Measurements from ENCODE around the gene VSX1.

The VSX1 gene

DNA sequence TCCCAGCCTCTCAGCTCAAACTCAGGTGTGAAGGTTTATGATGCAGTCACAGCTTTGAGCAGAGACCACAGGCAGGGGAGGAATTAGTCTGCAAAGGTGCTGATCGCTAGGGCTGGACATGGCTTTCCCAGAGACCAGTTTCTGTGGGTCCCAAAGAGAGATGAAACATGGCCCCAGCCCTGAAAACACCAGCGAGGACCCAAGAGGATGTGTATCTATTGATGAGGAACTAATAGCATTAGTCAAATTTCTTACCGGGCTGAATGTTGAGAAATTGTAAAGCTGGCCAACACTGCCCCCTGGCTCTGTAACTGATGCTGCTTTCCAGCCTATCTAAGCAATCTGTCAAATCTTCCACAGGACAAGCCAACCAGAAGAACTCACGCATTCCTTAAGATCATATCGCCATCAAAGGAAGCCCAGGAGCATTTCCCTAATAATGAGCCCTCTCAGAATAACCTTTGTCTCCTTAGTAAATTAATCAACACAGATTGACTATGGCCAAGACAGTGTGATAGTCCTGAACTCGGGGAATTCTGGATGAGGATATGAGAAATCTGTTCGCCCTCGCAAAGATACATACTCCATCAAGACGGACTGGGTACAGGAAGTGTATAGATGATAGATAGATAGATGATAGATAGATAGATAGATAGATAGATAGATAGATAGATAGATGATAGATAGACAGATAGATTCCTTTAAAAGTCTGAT is 16.2 kb downstream of the VSX1 start:
- no peak for DNase-seq (ENCODE audit: low read depth)

DNA sequence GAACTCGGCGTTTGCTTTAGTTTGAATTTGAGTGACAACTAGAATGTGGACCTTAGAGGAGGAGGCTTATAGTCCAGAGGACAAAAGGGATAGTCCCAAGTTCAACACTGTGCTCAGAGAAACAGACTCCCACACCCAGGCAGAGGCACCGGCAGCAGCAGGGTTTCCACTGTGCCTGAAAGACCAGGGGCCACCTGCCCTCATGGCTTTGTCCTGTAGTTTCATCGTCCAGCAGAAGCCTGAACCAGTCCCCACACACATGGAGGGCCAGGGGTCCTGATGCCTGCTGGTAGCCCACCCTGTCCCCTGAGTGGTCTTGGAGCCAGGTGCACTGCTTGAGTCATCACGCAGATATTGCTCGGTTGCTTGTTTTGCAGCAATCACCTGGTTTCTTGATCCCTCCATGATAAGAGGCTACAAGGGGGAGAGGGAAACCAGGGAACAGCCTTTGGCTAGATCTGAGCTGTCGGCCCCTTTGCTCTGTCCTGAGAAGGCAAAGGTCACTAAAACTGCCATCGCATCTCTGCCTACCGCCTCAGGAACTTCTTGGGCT is 16.8 kb downstream of the VSX1 start:
- no peak for DNase-seq (ENCODE audit: low read depth)

DNA sequence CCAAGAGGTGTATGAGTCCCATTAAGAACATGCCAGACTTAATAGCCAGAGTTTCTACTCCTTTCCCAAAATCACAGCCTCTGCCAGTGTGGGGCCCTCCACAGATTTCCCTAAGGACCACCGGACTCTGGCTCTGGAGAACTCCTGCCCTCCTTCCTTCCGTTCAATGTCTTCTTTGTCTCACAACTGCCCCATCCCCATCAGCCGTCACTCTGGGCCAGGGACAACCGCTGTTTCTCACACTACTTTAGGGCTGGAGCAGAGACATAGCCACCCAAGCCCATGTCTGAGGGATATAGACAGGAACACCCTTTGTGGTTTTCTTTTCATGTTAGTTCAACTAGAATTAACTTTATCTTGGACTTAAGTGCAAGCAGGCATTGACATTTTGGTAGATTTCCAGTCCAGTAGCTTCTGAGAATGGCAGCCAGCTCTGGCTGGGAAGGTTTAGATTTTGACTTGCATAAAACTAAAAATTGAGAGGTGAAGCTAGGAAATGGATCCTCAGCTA is 17.3 kb downstream of the VSX1 start:
- DNase-seq (ENCODE audit: low read depth) = no peak

DNA sequence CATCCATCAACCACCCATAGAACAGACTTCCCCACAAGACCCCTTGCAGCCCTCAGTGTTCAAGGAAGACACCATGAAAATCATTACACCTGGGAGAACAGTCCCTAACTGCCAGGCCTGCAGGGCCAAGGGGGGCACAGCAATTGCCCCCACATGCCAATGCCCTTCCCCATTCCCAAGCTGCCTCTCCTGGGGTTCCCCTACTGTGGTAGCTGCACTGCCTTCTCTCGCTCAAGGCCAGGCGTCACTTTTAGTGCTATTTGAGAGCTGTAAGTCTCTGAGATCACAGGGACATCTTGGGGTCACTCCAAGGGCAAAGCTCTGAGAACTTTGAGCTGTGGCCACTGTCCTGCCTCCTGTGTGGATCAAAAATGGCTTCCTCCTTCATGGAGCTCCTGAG is 18.0 kb downstream of the VSX1 start:
- DNase-seq (ENCODE audit: low read depth) = no peak

DNA sequence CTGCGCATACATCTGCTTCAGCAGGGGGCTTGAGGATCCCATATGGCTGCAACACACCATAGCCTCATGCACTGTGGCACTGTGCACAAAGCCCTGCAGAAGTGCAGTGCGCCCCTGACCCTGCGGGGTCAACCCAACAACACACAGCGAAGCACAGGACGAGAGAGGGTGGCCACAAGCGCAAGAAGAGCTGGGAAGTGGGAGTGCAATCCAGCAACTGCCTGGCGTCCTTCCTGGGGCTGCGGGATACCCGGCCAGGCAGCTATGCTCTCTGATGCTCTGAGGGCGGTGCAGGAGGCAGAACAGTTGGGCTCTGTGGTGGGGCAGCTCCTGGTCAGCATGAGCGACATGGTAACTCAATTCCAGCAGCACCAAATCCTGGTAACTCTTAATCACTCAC is 18.4 kb downstream of the VSX1 start:
- DNase-seq (ENCODE audit: low read depth) = no peak

DNA sequence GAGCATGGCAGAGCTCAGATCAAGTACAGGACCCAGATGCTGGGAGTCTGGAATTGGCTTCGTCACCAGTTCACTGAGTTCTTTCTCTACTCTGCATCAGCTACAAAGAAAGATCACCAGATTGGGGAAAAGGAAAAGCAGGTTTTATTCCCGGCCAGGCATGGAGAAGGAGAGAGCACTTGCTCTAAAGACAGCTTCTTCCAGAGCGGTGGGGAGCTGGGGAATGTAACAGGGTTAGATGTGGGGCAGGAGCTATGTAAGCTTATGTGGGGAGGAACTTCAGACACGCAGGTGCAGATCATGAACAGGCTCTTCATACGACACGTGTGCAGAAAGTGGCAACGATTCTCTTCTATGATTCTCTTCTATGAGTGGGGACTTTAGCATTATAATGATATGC is 19.1 kb downstream of the VSX1 start:
- DNase-seq (ENCODE audit: low read depth) = no peak

DNA sequence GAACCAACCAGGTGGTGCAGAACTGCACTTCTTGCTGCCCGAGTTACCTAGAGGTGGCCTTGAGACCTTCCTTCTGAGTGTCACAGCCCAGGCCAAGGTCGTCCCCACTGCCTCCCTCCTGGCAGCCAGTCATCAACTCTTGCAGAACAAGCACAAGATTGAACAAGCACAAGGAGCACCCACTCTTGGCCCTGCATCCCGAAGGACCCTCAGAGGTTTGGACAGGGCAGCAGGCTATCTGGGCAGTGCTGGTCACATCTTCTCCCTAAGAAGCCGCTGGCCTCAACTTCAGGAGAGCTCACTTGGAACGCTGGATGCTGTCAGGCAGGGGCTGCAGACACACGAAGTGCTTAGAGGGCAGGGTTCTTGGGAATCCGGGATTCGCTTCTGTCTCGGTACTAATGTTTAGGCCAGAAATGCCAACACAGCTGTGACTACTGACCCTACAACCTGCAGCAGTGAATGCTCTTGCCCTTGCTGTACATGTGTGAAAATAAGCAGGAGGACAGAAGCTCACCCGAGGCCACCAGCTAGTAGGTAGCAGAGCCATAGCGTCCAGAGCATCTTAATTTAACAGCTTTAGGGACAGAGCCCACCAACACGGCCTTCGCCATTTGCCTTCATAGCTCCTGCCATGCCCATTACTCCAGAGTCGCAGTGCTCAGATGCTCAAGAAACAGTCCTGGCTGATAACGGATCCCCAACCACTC is 20.0 kb downstream of the VSX1 start:
- no peak for DNase-seq (ENCODE audit: low read depth)

DNA sequence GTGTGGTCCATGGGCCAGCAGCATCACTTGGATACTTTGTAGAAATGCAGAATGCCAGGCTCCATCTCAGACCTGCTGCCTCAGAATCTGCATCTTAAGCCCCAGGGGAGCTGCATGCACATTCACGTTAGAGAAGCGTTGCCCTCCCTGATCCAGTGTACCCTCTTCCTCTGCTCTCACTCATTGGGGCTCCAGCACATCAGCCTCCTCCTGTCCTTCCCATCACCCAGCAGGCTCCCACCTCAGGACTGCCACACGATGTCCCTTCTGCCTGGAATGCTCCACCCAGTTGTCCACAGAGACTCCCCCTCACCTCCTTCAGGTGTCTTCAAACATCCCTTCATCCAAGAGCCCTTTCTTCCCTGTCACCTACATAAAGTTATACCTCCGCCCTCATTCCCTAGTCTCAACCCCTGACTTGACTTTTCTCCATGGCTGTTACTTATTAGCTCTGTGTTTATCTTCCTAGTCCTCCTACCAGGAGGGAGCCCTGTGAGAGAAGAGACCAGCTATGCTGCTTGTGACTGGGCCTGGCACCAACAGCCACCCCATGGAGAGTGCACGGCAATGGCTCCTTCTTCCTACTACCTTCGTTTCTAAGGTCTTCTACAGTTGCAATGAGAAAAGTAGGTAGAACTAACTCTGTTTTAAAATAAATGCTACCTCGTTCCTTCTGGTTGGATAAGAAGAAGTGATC is 20.7 kb downstream of the VSX1 start:
- DNase-seq (ENCODE audit: low read depth) = no peak

DNA sequence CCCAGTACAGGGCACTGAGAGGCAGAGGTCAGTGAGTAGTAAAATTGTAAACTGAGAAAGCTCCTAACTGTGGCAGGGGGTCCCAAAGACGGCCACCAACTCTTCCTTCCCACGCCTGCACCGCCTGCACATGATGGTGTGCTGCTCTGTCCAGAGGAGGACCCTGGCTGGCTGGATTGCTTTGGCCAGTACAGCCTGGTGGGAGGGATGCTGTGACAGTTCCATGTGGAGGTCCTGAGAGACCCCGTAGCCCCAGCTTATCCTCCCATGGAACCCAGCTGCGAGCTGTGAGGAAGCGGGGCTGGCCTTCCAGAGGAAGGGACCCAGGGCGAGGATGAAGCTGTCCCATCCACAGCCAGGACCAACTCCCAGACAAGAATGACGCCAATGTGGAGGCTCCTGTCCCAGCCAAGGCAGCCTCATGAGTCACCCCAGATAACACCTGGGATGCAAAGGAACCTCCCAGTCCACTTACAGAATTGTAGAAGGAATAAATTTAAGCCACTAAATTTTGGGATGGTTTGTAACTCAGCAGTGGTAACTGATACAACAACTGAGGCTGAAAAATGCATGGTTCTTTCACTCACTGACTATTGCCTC is 22.0 kb downstream of the VSX1 start:
- no peak for DNase-seq (ENCODE audit: low read depth)

DNA sequence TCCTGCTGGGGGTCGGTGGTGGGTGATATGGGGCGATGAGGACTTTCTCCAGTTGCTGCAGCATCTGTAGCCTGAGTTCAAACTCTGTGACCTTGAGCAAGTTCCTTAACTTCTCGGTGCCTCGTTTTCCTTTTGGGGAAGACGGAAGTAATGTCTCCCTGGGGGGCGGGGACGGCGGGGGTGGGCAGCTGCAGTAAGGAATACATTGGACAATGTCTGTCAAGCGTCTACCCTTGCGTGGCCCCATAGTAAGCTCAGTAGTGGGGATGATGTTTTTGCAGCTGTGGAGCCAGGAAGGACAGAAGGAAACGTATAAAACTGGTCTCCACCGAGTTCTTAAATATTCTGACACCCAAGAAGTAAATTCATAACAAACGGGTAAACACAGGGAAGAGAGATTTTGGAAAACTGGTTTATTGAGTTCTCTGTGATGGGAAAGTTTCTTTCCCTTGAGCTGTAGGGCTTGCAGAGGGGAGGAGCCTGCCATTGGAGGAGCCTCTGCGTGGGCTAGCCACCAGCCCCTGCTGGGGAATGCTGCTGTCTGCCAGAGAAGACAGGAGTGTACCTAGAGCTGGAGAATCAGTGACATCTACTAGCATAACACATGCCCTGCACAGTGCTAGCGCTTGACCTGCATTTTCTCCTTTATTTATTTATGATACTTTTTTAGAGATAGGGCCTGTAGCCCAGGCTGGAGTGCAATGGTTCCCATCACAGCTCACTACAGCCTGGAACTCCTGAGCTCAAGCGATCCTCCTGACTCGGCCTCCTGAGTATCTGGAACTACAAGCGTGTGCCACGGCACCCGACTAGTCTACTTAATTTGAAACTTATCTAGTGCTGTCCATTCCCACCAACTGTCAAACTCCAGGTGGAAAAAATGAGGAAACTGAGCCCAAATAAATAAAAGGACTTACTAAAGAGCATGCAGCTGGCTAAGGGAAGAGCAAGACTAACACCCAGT is 22.8 kb downstream of the VSX1 start:
- no peak for DNase-seq (ENCODE audit: low read depth)

DNA sequence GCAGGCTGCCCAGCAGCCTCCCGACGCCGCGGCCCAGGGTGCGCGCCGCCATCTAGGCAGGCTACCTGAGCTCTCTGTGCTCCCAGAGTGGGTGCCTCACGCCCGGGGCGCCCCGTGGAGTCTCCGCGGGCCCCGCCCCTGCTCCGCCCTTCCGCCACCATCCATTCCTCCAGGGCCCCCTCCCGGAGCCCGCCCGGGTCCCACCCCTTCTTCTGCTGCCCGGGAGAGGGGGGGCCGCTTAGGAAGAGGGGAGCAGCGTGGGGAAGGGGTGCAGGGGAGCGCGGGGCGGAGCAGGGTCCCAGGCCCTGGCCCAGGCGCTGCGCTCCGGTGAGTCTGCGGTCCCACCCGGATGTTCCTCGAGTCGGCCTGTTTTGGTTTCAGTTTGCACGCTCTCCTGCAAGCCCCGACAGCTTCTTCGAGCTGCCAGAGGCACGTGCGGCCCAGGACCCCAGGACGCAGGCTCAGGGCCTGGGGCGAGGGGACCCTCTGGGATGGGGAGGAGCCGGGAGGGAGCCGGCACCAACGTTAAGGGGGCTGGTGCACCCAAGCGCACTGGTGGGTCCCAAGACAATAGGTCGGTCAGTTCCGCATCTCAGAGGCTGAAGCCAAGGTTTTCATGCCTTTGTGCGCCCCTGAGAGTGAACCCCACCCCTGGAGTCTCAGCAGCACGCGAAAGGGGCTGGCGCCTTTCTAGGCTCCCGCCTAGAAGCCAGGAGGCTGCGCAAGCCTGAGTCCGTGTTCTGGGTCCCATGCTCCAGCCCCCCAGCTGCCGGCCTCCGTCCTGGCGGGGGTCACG is 23.7 kb downstream of the VSX1 start, which contains the start of gene ACSS1:
Gene ACSS1, minus strand, starts transcription at position 89 of the 796 bp plus-strand sequence. Its CDS starts 37 bp downstream, at position 52.
- DNase-seq (ENCODE audit: low read depth) = no peak

DNA sequence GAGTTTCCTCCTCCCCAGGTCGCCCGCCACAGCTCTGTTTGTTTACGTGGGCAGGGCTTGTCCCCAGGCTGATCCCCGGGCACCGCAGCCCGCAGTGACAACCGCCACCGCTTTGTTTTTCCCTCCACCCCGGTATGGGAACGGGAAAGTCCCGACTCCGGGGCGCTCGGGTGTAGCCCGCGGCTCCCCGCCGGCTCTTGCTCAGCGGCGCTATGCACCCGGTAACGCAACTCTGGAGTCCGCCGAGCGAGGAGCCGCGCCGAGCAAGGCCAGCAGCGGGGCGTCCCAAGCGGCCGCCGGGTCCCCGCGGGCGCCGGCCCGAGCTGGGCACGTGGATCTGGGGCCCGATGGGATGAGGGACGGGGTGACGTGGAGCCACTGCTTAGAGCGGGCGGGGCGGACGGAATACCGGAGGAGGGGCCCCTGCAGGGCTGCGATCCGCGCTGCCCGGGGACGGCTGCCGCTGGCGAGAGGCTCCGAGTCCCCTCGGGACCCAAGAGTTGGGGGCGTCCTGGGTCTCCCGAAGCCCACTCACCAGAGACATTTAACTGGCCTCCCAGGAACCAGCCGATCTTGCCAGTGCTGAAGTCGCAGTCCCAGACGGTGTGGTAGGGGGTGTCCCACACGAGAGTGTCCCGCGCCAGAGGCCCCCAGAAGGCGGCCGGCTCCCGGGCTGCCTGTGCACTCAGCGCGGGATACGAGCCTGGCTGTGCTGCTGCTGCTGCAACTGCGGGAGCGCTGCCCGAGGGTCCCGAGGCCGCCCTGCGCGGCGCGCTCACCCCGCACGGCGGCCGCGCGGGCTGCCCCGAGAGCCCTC is 24.5 kb downstream of the VSX1 start:
- DNase-seq (ENCODE audit: low read depth) = peak; percentile 47

DNA sequence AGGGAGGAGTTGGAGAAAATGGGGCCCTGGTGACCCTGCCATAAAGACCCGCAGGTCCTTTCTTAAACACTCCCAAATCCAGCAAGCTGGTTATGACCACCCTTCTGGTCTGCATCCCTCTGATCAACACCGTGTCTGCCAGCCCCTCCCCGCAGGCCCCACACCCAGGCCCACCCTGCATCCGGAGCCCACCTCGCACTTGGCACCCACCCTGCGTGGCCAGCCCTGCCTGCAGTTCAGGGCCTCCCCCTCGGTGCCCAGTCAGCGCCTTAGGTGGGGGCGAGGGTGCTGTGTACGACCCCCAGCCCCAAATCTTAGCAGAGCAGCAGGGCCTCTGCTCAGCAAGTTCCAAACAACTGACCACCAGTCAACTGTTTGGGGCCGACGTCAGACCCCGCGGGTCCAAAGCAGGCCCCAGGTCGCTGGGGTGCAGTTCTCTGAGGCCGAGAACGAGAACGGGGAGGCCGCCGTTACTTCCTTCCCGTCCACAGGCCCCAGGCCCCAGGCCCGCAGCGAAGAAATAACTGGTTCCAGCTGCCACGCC is 25.2 kb downstream of the VSX1 start:
- no peak for DNase-seq (ENCODE audit: low read depth)

DNA sequence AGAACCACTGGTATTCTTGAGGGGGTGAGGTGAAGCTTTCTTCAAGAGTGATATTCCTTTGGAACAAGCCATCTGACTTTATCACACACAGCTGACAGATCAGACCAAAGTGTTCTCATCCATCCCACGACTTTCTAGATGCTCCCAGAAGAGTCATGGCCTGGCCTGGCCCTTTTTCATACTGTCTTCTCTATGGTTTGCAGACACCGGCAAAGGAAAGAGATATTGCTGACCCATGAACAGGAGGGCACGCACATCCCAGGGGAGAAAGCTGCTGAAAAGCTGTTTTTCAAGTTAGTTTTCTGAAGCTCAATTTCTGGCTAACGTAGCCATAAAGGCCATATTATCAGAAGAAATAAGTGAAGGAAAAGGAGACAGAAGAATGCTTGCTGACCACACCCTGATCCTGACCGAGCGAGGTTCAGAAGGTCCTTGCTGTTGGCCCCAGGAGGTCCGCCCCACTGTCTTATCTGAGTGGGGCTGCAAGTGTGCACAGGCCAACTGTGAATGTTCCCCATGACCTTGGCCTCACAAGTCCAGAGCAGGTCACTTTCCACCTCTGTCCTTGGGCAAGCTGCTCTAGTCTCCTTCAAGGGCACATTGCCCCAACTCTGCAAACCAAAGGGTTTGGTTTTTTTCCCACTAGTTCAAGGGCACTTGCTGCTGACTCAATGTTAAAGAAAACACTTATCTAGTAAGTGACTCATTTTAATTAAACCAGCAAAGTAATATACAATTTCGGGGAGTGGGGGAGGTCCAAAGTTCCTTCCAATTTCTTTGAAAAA is 26.0 kb downstream of the VSX1 start:
- no peak for DNase-seq (ENCODE audit: low read depth)

DNA sequence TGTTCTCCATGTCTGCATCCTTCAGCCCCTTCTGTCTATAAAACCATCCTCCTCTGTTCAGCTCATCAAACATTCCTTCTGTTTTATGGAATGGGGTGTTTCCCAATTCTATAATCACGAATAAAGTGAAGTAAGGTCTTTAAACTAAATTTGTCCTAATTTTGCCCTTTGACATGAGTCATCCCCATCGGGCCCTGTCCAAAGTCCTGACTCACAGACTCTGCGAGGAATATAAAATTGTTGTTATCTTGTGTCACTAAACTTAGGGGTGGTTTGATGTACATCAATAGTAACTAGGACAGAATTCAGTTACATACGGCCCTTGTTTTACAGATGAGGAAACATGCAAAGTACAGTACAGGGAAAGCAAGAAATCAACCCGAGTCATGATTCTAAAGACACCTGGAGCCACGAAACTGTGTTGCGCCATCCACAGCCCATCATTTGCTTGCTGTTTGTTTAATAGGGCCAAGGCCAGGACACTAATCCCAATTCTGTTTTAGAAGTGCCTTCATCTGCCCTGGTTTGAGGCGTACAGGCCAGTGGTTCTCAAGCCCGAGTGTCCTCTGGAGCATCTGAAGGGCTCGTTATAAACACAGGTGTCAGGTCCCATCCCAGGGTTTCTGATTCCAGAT is 26.8 kb downstream of the VSX1 start:
- DNase-seq (ENCODE audit: low read depth) = no peak

DNA sequence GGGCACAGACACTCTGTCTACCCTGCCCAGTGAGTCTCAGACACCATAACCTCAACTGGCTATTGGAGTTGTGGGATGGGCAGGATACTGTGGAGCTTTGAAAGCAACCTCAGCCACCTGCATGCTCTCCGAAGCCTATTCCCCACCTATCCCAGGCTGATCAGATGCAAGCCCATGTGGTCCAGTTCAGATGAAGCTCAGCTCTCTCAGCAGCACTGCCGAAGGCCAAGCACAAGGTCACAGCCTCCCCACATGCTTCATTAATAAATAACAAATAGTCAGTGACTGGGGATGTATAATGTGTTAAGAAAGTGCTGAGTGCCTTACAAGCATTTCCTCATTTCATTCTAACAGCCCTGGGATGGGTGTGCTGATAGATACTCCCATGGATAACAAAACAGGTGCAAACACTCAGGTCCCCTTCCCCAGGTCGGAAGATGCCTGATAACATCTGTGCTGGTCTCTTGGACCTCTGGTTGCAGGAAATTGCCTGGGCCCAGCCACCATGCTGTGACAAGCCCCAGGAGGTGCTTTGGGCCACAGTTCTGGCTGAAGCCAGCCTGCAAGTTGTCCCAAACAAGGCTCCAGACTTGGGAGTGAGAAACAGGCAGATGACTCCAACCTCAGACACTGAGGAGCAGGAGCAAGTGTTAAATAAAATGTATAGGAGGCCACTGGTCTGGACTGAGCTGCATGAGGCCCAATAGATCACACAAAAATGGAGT is 27.7 kb downstream of the VSX1 start:
- no peak for DNase-seq (ENCODE audit: low read depth)
